ENCODE data around the gene UBE2O. TPM values are rescaled to one million over a fixed set of nuclear protein-coding genes. Genes with fewer than 3 reads are reported as not detected.
"Not testable (repeated sequence)": the region's sequence is repeated elsewhere in the genome, so short reads cannot be mapped to it uniquely, and the experiment has no call there.

Gene UBE2O
- total RNA-seq, 1 donor from 2014 or later = 19.3 TPM

DNA sequence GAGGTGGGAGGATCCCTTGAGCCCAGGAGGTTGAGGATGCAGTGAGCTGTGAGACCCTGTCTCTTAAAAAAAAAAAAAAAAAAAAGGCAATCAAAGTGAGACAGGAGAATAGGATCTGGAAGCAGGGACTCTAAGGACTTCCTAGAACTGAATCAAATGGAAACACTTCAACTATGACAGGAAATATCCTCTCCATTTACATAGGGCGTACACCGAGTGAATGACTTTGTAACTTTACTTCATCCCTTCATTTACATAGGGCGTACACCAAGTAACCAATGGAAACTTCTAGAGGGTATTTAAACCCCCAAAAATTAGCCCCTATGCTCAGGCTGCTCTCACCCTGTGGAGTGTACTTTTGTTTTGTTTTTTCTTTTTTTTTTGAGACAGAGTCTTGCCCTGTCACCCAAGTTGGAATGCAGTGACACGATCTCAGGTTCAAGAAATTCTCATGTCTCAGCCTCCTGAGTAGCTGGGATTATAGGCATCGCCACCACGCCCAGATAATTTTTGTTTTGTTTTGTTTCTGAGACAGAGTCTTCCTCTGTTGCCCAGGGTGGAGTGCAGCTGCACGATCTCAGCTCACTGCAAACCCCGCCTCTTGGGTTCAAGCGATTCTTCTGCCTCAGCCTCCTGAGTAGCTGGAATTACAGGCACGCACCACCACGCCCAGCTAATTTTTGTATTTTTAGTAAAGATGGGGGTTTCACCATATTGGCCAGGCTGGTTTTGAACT, 89.7 kb downstream of the UBE2O start:
- Histone ChIP-seq H3K36me3 (no peaks in the 10 kb centered on the region), H3K27ac (no peak overlapping the region), H3K27me3 (no peaks in the 10 kb centered on the region), H3K4me3 (no peak overlapping the region), H3K4me1 (no peaks in the 10 kb centered on the region), H3K9me3 (no peaks in the 10 kb centered on the region)
- TF ChIP-seq CTCF (IDR thresholded peaks at IDR 0.05) = no peak
- DNase-seq = no peak
- intact Hi-C loops (cut with DNase I) = no loop called here
- no peak for ATAC-seq

GRCh38 chr17:76360461-76360860, 92.5 kb downstream of the UBE2O start:
- no peaks in the 10 kb centered on the region for H3K36me3 ChIP-seq
- no peaks in the 10 kb centered on the region for H3K9me3 ChIP-seq
- no peak overlapping the region for H3K4me3 ChIP-seq
- no peak for DNase-seq
- no peaks in the 10 kb centered on the region for H3K27me3 ChIP-seq
- intact Hi-C loops (cut with DNase I) = no loop called here
- ATAC-seq = no peak
- no peak for TF ChIP-seq CTCF (IDR thresholded peaks at IDR 0.05)
- H3K27ac ChIP-seq = no peak overlapping the region
- H3K4me1 ChIP-seq = no peaks in the 10 kb centered on the region

GRCh38 chr17:76359776-76360175, 93.2 kb downstream of the UBE2O start:
- H3K4me1 ChIP-seq; intact Hi-C loops (cut with DNase I); H3K4me3 ChIP-seq; H3K27ac ChIP-seq; H3K36me3 ChIP-seq; H3K9me3 ChIP-seq; ATAC-seq; DNase-seq; H3K27me3 ChIP-seq: not testable (repeated sequence)

DNA sequence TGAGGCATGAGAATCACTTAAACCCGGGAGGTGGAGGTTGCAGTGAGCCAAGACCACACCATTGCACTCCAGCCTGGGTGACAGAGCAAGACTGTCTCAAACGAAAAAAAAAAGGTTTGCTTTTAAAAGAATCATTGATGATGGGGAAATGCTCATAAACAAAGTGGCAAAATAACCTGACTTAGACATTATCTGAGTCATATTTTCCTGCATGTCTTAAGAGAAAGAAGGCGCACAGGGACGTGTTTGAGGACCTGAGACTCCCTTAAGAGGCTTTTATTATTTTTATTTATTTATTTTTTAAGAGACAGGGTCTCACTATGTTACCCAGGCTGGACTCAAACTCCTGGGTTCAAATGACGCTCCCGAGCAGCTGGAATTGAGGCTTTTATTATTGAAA, 93.6 kb downstream of the UBE2O start:
- no peak overlapping the region for H3K4me3 ChIP-seq
- no peaks in the 10 kb centered on the region for H3K27me3 ChIP-seq
- no peak for TF ChIP-seq CTCF (IDR thresholded peaks at IDR 0.05)
- H3K9me3 ChIP-seq = no peaks in the 10 kb centered on the region
- no peak overlapping the region for H3K27ac ChIP-seq
- intact Hi-C loops (cut with DNase I) = no loop called here
- peaks cover 5% of the 10 kb centered on the region for H3K4me1 ChIP-seq
- DNase-seq = no peak
- H3K36me3 ChIP-seq = no peaks in the 10 kb centered on the region
- ATAC-seq = no peak

DNA sequence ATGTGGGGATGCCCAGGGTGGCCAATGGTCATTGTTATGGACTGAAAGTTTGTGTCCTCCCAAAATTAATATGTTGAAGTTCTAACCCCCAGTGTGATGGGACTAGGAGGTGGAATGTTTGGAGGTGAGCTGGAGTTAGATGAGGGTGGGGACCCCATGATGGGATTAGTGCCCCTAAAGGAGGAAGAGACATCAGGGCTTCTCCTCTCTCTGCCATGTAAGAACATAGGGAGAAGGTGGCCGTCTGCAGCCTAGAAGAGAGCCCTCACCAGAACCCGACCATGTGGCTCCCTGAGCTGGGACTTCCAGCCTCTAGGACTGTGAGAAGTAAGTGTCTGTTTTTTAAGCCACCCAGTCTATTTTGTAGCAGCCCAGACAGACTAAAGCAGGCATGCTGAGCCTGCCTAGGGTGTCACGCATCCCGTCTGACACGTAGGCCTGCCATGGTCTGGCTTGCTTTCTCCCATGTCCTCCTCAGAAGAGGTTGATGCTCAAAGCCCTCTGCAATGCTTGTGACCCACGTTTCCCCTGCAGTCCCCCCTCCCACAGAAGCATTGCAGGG, 95.3 kb downstream of the UBE2O start:
- intact Hi-C loops (cut with DNase I) = no loop called here
- ATAC-seq (no peak), DNase-seq (no peak)
- H3K4me3 ChIP-seq = no peak overlapping the region
- no peaks in the 10 kb centered on the region for H3K9me3 ChIP-seq
- no peak overlapping the region for H3K27ac ChIP-seq
- TF ChIP-seq CTCF (IDR thresholded peaks at IDR 0.05) = no peak
- H3K4me1 ChIP-seq = peaks cover 9% of the 10 kb centered on the region
- H3K27me3 ChIP-seq = no peaks in the 10 kb centered on the region
- H3K36me3 ChIP-seq = no peaks in the 10 kb centered on the region

GRCh38 chr17:76356803-76357456, 96.0 kb downstream of the UBE2O start:
- Histone ChIP-seq H3K27me3 (no peaks in the 10 kb centered on the region), H3K4me1 (peaks cover 13% of the 10 kb centered on the region), H3K27ac (no peak overlapping the region), H3K36me3 (no peaks in the 10 kb centered on the region), H3K9me3 (no peaks in the 10 kb centered on the region), H3K4me3 (no peak overlapping the region)
- intact Hi-C loops (cut with DNase I) = no loop called here
- TF ChIP-seq CTCF (IDR thresholded peaks at IDR 0.05) = no peak
- ATAC-seq (no peak), DNase-seq (no peak)
